ENCODE measurements around the gene RHOC.

GRCh38 chr1:112723511-112723839 is 16.5 kb upstream of the RHOC start:
- TF ChIP-seq CTCF (IDR thresholded peaks at IDR 0.05; ENCODE audit: insufficient read depth, low read length, poor library complexity, severe bottlenecking) = no peak
- TF ChIP-seq EZH2phosphoT487 (conservative IDR thresholded peaks at IDR 0.05; ENCODE audit: low read length) = no peak

Measured in SU-DHL-6 (cell line).